ENCODE data around the gene DCN.

Gene DCN

DNA sequence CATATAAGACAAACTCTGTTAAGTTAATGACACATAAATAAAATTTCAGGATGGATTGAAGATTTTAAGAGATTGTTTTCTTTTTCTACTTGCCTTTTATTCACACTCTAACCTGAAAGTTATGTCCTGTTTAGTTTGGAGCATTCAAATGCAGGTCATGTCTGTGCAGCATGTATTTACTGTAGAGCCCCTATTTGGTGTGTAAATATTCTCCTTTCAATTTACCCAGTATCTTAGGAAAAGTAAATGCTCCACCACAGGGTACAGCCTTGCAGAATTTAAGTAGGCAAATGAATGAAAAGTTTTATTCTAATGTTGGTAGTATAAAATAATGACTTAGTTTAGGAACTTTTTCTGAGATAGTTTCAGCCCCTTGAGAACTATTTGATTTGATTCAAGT, 6.2 kb upstream of the DCN start:
- in situ Hi-C loops (cut with HindIII; ENCODE audit: low sequenced_read_pairs), result loop anchor here (5.0 kb wide), 1 partner anchor 86 kb away; no protein-coding TSS in a partner anchor

- in situ Hi-C loops (cut with HindIII; ENCODE audit: low sequenced_read_pairs), result loop anchor here (5.0 kb wide), 1 partner anchor 84 kb away; no protein-coding TSS in a partner anchor
Observed at GRCh38 chr12:91186156-91186555, 3.5 kb upstream of the DCN start.

- in situ Hi-C loops (cut with HindIII; ENCODE audit: low sequenced_read_pairs), result loop anchor here (5.0 kb wide), 1 partner anchor 83 kb away; no protein-coding TSS in a partner anchor
Observed at GRCh38 chr12:91185421-91185820, 2.8 kb upstream of the DCN start.

DNA sequence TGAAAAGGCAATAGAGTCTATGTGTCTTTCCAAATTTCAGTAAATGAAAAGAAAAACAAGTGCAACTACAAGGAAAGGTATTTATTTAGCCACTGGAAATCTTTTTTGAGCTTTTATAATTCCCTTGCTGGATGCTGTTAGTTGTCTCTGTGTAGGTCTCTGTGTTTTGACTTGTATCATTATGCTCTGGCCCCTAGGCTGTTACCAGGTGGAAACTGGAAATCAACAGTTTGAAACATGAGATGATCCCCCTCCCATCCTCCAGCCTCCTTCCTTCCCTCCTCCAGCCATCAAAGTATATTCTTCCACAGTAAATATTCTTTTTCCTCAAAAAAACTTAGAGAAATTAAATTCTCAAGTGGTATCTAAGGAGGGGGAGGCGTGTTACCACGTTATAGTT, 934 bp upstream of the DCN start:
- in situ Hi-C loops (cut with HindIII; ENCODE audit: low sequenced_read_pairs), result no loop called here

GRCh38 chr12:91180582-91181395, 1.8 kb downstream of the DCN start:
- in situ Hi-C loops (cut with HindIII; ENCODE audit: low sequenced_read_pairs), result no loop called here

- in situ Hi-C loops (cut with HindIII; ENCODE audit: low sequenced_read_pairs), result no loop called here
Observed at GRCh38 chr12:91179966-91180561, 2.6 kb downstream of the DCN start.

DNA sequence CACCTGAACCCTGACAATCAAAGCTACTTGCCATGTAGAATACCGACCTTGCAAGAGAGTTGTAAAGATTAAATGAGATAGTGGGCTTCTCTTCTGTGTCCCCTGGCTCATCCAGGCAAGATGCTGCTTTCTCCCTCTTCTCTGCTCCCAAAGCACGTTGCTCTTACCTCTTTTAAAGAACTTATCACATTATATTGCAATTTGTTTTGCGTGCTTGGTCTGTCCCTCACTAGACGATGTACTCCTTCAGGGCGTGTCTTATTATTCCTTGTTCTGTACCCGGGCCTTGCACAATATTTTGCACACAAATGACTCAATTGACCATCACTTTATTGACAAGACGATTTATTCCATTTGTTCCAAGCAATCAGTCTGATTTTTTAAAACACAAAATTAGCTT, 3.3 kb downstream of the DCN start:
- in situ Hi-C loops (cut with HindIII; ENCODE audit: low sequenced_read_pairs), result no loop called here

- in situ Hi-C loops (cut with HindIII; ENCODE audit: low sequenced_read_pairs), result no loop called here
Observed at GRCh38 chr12:91178781-91179180, 3.8 kb downstream of the DCN start.

- in situ Hi-C loops (cut with HindIII; ENCODE audit: low sequenced_read_pairs), result no loop called here
Observed at GRCh38 chr12:91178139-91178561, 4.5 kb downstream of the DCN start.

DNA sequence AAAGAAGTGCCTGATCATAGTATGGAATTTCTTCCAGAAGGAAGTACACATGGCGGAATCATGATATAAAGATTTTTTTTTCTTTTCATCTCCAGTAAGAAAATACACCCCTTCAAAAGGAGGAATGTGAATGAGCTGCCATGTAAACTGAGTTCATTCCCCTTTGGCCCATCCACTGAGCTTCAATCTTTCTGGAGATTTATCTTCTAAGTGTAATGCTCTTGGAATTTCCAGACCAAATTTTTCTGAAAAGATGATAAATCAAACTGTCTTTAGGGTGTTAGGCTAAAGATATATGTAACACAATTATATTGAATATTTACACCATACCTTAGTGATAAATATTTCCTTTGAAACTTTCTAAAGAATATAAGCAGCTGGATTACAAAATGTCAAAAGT, 5.2 kb downstream of the DCN start:
- in situ Hi-C loops (cut with HindIII; ENCODE audit: low sequenced_read_pairs), result no loop called here

GRCh38 chr12:91176915-91177314, 5.7 kb downstream of the DCN start:
- in situ Hi-C loops (cut with HindIII; ENCODE audit: low sequenced_read_pairs), result no loop called here

DNA sequence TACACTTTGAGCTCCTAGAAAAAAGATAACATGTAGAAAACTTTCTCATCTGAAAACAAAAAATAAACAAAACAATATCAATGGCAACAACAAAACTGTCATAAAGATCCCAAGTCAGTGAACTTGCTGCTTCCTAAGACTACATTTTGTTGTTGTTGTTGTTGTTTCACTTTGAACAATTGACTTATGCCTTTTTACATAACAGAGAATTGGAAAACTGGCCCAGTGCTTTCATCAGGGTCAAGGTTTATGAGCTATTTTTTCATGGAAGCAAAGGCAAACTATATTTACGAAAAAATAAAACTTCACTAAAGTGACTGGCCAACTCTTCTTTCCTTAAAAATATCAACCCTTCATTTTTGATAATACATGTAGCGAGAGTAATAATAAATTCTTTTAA, 6.3 kb downstream of the DCN start:
- in situ Hi-C loops (cut with HindIII; ENCODE audit: low sequenced_read_pairs), result no loop called here

DNA sequence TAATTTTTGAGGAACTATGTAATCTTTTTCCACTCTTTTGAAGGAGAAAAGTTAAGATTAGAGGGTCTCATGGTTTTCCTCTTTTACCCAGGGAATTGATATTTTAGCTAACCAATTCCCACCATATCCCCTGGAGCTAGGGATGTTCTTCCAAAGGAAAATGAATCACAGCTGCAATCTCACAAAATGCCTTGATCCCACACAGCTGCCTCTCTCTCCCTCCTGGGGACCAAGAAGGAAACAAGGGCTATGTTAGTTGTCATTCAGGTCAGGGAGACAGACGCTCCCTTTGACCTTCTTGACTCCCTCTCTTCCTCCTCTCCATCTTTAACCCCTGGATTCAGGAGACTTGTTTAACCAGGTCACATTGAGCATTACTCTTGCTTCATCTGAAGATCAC, 9.5 kb downstream of the DCN start:
- in situ Hi-C loops (cut with HindIII; ENCODE audit: low sequenced_read_pairs), result no loop called here

DNA sequence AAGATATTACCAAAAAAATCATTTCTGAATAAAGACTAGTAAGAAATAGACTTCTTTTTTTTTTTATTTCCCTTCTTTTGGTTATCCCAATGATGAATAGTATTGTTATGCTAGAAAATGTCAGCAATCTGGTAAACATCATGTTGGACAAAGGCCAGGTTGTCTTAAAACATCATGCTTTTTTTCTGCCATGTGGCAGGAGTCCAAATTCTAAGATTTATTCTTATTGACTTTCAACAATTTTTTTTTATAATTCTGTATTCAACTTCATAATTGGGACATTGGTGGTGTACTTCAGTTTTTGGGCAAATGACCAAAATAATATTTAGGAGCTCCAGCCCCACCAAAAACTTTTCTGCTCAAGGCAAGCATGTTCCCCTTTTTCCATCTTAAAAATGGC, 10.5 kb downstream of the DCN start:
- in situ Hi-C loops (cut with HindIII; ENCODE audit: low sequenced_read_pairs), result no loop called here

DNA sequence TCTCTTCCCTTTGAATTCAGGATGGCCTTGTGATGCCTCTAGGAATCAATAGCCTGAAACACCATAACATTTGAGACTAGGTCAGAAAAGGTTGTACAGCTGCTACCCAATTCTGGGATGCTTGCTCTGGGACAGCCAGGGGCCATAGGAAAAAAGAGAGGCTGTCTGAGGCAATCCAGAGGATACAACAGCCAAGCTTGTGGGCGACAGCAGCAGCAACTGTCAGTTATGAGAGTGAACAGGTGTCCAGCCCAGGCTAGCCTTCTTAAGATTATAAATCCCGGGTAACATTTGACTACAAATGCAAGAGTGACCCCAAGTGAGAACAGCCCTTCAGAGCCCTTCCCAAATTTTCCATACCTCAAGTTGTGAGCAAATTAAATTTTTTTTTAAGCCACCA, 11.1 kb downstream of the DCN start:
- in situ Hi-C loops (cut with HindIII; ENCODE audit: low sequenced_read_pairs), result no loop called here

DNA sequence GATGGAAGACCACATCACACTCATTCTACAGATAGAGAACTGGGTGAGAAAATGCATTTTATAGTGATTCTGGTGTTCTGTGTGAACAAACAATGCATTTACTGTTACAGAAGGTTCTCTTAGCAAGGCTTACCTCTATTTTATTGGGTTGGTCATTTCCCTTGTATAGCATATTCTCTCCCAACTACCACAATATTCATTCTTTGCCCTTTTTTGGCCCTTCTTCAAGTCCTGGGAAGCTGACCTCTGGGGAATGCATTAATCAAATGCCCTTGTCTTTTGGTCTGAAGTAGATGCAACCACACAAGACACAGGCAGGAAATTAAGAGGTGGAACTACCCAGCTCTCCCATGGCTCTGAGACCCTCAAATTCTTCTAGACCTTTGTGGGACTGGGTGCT, 19.5 kb downstream of the DCN start:
- in situ Hi-C loops (cut with HindIII; ENCODE audit: low sequenced_read_pairs), result no loop called here

DNA sequence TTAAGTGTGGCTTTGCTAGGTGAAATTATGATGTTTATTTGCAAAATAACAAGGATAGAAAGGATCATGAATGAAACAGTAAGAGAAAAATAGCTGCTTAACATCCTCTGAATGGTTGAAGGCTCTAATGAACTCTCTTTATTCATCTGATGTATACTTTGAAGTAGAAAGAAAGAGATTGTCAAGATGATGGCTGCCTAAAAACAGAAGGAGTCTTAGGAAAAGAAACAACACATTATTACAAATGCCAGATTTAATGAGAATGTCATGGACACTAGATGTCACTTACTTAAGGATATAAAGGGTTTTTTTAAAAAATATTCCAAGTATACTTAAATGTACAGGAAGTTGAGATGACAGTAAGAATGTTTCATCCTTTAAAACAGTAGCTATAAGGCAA, 21.6 kb downstream of the DCN start:
- in situ Hi-C loops (cut with HindIII; ENCODE audit: low sequenced_read_pairs), result no loop called here

- in situ Hi-C loops (cut with HindIII; ENCODE audit: low sequenced_read_pairs), result no loop called here
Observed at GRCh38 chr12:91155990-91156389, 26.6 kb downstream of the DCN start.

DNA sequence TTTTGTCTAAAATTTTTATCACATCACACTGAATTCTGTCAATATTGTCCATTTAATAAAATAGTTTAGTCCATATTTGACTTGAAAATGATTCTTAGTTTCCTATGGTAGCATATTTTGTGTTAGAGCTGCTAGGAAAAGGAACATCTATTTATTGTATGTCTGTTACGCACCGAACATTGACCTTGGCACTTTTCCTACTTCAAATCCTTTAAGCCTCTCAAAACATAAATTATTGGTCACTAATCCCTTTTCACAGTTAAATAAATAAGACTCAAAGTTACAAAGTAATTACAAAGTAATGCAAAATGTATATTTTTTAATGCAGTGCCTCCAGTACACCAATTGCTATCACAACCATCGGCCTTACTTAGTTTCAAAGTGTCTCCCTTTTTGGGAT, 28.5 kb downstream of the DCN start:
- in situ Hi-C loops (cut with HindIII; ENCODE audit: low sequenced_read_pairs), result no loop called here

GRCh38 chr12:91144053-91144452, 38.6 kb downstream of the DCN start:
- in situ Hi-C loops (cut with HindIII; ENCODE audit: low sequenced_read_pairs), result no loop called here

GRCh38 chr12:91143206-91143605, 39.4 kb downstream of the DCN start:
- in situ Hi-C loops (cut with HindIII; ENCODE audit: low sequenced_read_pairs), result no loop called here

DNA sequence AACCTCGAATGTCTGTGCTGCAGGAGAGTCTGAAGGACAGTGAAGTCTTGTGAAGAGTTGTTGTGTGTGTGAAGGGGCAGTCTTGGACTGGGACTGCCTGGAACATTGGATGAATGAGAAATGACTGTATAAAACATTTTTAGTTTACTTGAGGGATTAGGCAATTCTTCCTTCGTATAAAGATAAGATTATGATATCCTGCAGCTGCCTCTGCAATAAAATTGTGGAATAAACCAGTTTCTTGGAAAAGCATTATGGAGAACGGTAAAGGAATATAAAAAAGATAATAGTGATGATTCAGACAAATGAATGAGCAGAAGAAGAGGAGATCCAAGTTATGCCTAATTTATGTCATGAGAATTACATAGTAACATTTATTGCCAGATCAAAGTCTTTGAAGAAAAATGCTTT, 40.4 kb downstream of the DCN start:
- in situ Hi-C loops (cut with HindIII; ENCODE audit: low sequenced_read_pairs), result no loop called here
